ENCODE measurements around the gene ZER1.

GRCh38 chr9:128808543-128808942, 36.8 kb upstream of the ZER1 start:
- TF ChIP-seq CTCF (conservative IDR thresholded peaks at IDR 0.05; ENCODE audit: low read length) (no peak), EZH2phosphoT487 (IDR thresholded peaks at IDR 0.05; ENCODE audit: borderline replicate concordance, low read depth, low read length) (no peak)

Measured in OCI-LY7 (cell line).